GM03348 (cell line): ENCODE results near the gene USP36.
"Not testable (repeated sequence)": the region's sequence is repeated elsewhere in the genome, so short reads cannot be mapped to it uniquely, and the experiment has no call there.

ENCODE experiments used
- DNase-seq: peaks from one replicate; pipeline ENCODE4 v3.0.0; 2012; ENCODE audit warnings: low spot score

The USP36 gene

DNA sequence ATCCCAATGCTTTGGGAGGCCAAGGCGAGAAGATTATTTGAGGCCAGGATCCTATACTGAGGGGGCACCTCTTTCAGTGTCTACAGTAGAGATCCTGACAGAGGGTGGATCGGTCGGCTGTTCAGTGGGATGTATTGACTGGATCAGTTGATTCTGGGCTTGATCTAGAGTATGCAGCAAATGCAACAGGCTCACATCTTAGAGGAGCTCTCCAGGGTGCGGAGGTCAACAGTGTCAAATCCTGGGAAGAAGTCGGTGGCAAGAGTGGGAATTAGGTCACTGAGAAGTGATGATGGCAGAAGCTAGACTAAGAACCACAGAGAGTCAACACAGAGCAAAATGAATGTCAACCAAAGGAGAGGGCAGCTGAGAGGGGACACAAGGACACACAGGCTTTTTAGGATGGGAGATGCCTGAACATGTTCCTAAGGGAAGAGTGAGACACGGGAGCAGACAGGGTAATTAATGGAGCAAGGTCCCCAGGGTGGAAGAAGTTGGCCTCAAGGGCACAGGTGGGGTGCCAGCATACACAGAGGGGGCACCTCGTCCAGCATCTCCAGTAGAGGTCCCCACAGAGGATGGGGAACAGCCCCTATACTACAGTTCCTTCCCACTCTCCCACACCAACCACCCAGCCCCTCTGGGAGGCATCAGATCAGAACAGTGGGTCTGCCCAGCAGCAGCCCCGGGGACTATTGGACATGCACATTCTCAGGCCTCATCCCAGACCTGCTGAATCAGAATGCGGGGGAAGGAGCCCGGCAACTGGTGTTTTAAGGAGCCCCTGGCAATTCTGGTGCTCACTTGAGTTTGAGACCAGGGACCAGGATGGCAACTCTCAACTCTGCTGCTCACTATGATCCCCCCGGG lies 48.5 kb downstream of the USP36 start:
- no peak for DNase-seq

DNA sequence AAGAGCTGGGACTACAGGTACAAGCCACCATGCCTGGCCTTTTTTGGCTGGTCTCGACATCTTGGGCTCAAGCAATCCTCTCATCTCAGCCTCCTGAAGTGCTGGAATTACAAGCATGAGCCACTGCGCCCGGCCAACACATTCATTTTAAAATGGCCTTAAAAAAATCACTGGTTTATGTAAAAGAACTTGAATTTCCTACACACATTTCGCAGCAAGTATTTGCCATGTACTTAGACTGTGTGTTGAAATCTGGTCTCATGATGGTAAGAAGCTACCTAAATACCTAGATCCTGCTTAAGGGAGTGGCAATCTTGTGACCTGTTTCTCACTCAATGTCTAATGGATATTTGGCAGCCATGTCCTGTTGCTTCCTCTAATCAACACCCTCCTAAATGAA lies 50.1 kb downstream of the USP36 start:
- DNase-seq: no peak

DNA sequence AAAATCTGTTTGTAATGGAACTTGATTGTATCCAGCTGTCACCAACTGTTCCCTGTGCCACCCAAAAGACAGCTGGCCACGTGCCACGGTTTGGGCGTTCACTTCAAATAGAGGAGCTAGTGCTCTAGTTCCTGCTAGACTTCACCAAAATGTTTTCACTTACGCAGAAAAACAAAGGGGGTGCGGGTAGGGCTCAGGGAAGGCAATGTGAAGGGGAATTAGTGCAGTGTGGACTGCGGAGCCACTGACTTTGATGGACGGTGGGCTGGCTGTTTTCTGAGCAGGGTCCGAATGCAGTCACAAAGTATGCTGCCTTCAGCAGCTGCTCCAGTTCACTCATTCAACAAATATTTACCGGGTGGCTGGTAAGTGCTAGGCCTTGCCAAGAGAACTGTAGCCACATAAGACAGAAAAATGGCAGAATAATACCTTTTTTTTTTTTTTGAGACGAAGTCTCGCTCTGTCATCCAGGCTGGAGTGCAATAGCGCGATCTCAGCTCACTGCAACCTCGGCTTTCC lies 50.9 kb downstream of the USP36 start:
- DNase-seq: peak; percentile 69

DNA sequence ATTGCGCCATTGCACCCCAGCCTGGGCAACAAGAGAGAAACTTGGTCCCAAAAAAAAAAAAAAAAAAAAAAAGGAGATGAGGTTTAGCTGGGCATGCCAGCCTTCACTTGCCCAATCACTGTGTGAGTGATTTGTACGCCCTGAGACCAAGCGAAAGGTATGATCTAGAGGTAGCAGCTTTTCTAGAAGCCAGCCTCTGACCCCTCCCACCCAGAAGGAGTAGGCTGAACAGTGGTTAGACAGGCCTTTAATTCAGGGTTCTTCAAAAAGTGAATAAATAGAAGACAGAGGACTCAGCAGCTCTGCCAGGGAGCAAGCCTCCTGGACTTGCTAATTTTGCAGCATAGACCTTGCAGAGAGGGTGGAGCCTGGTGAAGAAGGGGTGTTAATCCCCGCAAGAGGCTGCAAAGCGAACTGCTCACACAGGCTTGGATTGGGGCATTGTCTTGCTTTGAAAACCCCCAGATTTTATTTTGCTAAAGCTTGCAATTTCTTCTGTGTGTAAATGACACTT lies 51.4 kb downstream of the USP36 start:
- no peak for DNase-seq

DNA sequence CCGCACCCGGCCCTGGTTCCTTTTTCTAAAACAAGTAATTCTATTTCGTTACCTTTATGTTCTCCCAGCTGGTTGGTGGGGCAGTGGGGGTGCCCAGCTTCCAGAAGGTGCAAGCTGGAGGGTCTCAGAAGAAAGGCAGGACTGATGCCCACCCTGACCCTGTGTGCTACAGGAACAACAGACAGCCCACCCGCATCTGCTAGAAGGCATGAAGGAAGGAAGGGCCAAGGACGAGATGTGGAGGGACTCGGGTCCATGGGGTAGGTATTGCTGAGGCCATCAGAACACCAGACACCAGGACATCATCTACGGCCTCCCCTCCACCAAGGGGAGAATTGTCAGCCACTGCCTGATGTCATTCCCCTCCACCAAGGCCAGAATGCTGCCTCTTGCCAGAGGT lies 52.2 kb downstream of the USP36 start:
- DNase-seq: no peak

DNA sequence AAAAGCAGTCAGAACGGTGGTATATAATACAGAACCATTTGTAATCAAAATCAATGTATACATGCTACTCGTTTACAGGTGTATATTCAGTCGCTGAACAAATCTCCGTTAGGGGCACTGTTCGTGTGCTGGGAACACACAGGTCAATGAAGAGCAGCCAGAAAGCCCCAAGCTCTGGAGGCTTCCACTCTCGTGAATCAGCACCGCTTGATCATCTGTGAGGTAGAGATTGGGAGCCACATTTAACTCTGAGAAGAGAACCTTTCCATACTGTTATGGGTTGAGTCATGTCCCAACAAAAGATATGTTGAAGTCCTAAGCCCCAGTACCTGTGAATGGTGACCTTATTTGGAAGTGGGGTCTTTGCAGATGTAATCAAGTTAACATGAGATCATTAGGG lies 53.2 kb downstream of the USP36 start:
- DNase-seq: no peak

DNA sequence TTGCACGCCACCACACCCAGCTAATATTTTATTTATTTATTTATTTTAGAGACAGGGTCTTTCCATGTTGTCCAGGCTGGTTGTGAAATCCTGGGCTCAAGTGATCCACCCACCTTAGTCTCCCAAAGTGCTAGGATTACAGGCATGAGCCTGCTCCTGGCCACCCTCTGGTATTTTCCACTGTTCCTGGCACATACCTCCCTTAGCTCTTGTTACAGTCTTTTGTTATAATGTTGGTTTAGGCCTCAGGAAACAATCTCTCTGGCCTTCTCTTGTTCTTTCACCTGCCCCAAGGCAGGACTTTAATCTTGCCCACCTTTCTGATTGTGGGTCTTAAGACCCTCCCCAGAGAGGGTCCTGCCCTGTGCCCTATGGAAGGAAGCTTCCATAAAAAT lies 55.0 kb downstream of the USP36 start:
- no peak for DNase-seq

DNA sequence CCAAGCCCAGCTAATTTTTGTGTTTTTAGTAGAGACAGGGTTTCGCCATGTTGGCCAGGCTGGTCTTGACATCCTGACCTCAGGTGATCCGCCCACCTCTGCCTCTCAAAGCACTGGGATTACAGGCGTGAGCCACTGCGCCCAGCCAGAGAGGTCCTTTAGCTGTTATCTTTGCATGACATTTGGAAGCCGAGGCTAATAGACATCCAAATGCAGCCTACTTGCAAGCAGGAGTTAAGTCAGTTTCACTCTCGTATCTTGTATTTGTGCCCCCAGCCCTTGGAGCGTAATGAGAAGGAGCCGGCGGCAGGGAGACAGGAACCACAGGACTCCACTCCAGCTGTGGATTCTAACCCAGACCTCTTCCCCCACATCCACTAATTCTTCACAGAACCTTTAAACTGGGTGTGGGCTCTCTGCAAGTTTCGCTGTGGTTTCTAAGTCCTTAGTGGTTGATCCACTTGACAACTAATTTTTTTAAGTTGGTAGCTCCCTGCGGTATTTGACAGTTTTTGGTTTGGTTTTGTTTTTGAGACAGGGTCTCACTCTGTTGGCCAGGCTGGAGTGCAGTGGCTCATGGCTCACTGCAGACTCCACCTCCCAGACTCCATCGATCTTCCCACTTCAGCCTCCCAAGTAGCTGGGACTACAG lies 55.5 kb downstream of the USP36 start:
- no peak for DNase-seq

DNA sequence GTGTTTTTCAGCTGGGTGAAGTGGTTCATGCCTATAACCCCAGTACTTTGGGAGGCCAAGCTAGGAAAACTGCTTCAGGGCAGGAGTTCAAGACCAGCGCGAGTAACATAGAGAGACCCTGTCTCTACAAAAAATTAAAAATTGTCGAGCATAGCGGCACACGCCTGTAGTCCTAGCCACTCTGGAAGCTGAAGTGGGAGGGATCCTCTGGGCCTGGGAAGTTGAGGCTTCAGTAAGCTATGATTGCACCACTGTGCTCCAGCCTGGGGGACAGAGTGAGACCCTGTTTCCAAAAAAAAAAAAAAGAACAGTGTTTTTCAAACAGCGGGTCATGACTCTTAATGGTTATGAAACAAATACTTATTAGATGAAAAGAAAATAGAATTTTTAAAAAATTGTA lies 56.3 kb downstream of the USP36 start:
- DNase-seq: no peak

DNA sequence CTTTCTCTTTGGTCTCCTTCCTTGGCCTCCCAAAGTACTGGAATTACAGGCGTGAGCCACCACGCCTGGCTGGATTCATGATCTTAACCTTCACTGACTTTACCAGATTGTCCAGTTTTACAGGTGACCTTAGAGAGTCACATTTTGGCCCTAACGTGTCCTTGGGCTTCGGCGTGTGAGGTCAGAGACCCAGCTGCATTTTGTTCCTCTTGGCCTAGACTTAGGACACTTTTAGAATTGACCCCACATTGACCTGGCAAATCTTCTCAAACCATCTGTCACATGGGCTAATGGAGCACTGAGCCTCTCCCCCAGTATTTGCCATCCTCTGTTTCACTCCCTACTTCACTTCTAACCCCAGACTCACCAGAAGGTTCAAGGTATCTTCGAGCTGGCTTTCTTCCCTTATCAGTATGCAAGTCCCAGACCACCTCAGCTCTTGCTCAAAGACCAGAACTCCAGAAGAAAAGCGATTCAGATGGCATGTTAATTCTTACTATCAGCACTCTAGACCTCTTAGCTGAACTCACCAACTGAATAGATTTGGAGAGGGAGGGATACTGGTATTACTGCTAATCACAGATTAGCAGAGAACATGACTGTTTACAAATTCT lies 56.8 kb downstream of the USP36 start:
- no peak for DNase-seq

DNA sequence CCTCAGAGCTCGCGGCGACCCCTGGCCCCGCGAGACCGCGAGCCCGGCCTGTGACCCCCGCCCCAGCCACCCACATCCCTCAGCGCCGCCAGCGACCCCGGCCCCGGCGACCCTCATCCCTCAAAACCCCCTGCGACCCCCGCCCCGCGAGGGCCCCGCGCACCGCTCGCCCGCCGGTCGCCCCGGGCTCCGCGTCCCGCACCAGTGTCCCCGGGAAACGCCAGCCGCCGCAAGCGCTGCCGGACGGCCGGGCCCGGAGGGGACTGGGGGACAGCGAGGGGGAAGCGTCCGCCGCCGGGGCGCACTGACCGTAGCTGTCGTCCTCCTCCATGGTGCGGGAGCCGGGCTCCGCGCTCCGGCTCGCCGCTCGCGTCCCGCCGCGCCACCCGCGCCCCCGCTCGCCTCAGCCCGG lies 58.7 kb downstream of the USP36 start, which contains the start of gene CYTH1:
Gene CYTH1, minus strand, starts transcription at position 381 of the 412 bp plus-strand sequence. Its CDS starts 50 bp downstream, at position 331.
- no peak for DNase-seq

DNA sequence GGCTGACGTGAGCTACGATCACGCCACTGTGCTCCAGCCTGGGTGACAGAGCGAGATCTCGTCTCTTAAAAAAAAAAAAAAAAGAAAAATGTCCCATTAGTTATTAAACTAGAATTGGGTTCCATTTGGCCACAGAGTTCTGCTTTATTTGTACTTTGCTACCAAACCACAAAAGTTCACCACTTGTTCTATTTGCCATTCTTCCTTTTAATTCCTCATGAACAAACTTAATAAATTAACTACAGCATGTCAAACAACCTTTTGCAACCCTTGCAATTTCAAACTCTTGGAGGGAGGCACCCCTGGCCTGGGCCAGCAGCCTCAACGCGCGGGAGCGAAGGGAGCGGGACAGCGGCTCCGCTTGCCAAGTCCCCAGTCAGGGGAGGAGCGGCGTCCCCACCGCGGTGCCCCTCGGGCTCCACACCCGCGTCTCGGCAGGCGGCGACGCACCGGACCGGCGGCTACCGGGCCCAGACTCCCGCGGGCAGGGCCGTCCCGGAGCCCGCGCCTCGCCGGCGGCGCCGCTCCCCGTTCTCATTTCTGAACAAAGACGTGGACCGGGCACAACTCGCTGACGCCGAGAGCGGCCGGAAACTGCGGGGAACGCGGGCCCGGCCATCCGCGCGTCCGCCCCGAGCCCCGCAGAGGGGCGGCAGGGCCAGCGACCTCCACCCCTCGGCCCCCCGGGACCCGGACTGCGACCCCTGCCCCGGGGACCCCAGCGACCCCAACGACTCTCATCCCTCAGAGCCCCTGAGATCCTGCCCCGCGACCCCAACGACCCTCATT lies 59.3 kb downstream of the USP36 start:
- peak; percentile 48 for DNase-seq

DNA sequence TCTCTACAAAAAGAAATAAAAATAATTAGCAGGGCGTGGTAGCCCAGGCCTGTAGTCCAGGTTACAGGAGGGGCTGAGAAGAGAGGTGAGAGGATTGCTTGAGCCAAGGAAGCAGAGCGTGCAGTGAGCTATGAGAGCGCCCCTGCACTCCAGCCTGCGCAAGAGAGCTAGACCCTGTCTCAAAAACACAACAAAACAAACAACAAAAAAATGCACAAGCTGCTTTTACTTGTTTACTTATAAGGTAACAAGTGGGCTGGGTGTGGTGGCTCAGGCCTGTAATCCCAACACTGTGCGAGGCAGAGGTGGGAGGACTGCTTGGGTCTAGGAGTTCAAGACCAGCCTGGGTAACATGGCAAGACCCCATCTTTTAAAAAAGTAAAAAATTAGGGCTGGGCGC lies 60.3 kb downstream of the USP36 start:
- no peak for DNase-seq

DNA sequence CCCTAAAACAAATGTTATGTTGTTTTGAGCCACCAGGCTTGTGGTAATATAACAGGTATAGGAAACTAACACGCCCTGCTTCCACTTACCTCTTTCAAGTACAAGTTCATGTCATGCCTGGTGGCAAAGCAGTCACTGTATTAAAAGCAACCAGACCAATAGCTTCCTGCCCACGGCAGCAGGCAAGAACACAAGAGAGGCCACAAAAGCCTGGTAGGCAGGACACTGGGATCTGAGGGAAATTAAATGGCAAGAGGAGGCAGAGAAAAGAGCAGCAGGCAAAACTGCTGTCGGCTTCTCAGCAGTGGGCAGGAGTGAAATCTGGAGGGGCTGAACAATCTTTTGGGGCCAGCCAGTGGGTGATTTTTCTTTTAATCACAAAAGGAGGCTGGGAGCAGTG lies 60.8 kb downstream of the USP36 start:
- DNase-seq: no peak

DNA sequence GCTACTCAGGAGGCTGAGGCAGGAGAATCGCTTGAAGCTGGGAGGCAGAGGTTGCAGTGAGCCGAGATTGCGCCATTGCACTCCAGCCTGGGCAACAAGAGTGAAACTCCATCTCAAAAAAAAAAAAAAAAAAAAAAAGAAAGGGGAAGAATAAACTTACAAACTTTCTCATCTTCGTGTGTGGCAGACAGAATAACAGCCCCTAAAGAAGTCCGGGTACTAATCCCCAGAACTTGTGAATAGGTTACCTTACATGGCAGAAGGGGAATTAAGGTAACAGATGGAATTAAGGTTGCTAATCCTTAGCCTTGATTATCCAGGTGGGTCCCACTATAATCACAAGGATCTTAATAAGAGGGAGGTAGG lies 61.3 kb downstream of the USP36 start:
- DNase-seq: not testable (repeated sequence)

DNA sequence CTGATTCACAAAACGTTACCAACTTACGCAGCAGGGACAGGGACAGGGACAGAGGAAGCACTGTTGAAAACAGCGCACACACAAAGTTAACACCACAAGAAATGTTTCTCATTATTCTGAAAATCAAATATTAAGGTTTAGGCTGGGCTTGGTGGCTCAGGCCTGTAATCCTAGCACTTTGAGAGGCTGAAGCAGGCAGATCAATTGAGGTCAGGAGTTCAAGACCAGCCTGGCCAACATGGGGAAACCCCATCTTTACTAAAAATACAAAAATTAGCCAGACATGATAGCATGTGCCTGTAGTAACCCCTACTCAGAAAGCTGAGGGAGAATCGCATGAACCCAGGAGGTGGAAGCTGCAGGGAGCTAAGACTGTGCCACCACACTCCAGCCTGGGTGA lies 62.7 kb downstream of the USP36 start:
- DNase-seq: no peak

DNA sequence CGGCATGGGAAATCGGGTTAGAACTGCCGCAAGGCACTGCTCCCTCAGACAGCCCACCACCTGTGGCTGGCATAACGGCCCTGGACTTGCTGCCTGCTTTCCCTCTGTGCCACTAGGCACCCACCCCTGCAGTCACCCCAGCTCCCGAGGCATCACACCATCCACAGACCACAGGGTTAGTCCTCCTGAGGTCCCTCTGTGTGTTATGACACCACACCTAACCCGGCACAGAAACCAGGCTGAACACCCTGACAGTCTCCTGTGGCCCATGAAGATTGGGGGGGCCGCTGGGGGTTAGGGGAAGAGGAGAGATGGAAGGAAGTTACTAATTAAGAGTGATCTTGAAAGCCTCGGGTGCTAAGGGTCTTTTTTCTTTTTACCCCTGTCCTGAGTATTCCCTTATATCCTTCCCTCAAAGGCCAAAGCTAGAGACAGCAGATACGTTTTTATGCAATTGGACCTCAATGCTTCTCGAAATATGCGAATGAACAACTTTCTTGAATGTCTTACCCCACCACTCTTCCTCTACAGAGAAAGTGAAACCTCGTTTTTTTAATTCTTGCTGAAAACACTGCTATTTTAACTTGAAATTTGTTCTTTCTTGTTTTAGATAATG lies 65.5 kb downstream of the USP36 start:
- no peak for DNase-seq

DNA sequence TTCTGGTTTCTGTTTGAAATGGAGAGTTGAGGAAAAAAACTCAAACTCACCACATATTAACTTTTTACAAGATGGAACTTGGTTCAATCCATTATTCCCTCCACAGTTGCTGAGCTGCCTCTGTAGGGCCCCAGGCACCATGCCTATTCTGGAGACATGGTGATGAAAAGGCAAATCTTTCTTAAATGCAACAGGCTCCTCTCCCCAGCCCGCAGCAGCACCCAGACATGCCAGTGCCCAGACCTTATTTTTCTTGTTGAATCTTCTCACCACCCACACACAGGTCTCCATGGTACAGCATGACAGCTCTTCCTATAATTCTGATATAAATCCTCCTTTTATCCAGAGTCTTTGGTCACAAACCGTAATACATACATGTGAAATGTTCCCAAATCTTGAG lies 66.2 kb downstream of the USP36 start:
- DNase-seq: no peak

DNA sequence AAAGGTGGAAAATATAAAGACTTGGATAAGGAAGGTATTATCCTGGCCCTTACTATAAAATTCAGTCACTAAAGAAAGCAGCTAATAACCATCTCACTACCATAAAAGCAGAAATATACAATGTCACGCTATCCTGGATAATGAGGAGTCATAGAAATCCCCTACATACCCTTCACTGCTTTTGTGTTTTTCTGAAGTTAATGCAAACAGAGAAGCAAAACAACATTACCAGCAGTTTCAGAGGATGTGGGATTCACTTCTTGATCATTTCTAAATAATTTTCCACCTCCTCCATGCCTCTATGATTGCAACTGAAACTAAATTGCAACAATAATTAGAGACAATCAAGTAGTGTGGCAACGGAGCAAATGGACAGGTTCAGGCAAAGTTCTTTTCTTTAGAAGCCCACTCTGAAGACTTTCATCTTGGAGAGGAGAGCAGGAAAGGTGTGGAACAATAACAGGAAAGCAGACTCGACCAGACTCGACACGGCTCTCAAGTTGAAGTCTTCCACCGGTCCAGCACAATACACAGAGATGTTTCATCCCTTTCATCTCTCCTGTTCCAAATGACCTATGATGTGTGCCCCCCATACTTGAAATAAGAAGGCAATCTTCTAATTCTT lies 68.7 kb downstream of the USP36 start:
- DNase-seq: no peak

DNA sequence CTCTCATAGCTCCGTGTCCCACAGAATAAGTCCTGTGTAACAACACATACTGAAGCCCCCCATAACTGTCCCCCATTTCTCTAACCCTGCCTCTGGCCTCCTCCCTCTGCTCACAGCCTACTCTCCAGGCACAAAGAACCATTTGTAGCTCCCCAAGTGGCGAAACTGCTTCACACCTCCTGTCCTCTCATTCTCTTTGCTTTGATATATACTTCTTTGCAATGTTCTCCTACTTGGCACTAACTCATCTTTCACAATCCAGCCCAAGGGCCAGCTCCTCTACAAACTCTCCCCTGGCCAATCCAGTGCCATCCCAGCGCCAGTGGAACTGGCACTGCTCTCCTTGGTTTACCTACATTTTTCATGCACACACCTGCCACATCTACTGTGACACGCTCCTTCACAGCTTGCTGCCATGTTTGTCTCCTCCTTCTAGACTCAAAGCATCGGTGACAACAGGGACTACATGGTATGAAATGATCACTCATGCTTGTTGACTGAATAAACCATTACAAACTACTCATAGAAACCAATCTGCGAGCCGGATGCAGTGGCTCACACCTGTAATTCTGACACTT lies 71.3 kb downstream of the USP36 start:
- no peak for DNase-seq

DNA sequence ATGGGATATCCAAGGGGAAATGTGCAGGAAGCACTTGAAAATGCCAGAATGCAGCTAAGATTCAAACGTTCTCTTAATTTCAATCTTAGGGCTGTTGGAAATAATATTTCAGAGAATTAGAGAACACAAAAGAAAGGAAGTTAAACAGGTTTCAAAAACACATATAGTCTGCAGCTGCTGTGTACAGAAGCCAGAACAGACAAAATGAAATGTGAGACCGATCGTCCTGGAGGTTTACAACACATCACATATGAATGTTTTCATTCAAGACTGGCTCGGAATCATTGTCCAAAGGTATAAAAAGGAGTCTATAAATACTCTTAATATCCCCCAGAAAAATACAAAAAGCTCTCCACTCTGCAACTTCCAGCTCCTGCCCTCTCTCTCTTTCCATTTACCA lies 72.8 kb downstream of the USP36 start:
- no peak for DNase-seq
